KBM-7 (cell line): ENCODE results near the gene GALNT12.

Source experiments
- DNase-seq: peaks from one replicate; pipeline ENCODE4 v3.0.0-alpha.2; 2015
- in situ Hi-C: fragments of 300-500 bp; cut with MboI; formaldehyde crosslinking; loops from 2 replicates; pipeline ENCODE4 v1.14.3; 2020; ENCODE audit warnings: low sequenced_read_pairs, low pct_unique_long_range_greater_than_20kb, mixed read lengths

The GALNT12 gene

GRCh38 chr9:98867429-98868168 lies 60.1 kb downstream of the GALNT12 start:
- DNase-seq: peak; percentile 84
- in situ Hi-C loops: no loop called here

GRCh38 chr9:98869078-98869745 lies 61.7 kb downstream of the GALNT12 start:
- DNase-seq: no peak
- in situ Hi-C loops: no loop called here

DNA sequence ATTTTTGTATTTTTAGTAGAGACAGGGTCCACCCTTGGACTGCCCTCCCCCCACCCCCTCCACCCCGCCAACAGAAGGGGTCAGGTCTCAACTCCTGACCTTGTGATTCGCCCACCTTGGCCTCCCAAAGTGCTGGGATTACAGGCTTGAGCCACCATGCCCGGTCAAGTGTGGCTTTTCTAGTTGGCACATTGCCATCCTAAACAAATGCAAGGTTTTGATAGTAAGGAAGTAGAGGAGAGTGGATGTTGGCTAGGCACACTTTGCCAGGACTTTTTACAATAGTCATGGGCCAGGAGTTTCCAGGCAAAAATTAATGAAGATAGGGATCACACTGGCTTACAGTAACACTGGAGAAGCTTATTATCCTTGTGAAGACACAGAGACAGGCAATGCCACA lies 62.4 kb downstream of the GALNT12 start:
- in situ Hi-C loops: no loop called here

GRCh38 chr9:98870782-98871557 lies 63.5 kb downstream of the GALNT12 start:
- in situ Hi-C loops: no loop called here
- no peak for DNase-seq

More for the DNA sequence above, 62.4 kb downstream of the GALNT12 start:
- no peak for DNase-seq

DNA sequence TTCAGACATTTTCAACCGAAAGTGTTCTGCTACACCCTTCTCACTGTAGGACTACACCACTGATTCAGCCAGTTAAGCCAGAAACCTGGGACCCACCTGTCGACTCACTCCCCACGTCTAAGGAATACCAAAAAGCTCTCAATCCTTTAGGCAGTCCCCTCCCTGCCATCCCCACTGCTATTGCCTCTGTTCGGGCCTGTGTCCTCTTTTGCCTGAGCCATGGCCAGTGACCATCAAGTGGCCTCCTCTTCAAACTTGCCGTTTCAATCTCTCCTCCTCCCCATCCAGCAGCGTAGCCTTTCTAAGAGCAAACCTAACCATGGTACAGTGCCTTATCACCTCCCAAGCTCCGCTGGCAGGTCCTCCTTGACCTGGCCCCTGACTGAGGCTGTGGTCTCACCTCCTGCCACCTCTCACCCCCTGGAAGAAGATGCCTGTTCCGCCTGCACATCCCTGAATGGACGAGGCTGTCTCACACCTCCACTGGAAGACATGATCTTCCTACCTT lies 64.1 kb downstream of the GALNT12 start:
- no peak for DNase-seq
- in situ Hi-C loops: no loop called here

- in situ Hi-C loops: no loop called here
- DNase-seq: no peak
These were observed 66.1 kb downstream of the GALNT12 start for GRCh38 chr9:98873526-98873925.

GRCh38 chr9:98873951-98874371 lies 66.5 kb downstream of the GALNT12 start:
- DNase-seq: no peak
- in situ Hi-C loops: no loop called here

- in situ Hi-C loops: no loop called here
- DNase-seq: no peak
These were observed 67.3 kb downstream of the GALNT12 start for GRCh38 chr9:98874721-98875255.

DNA sequence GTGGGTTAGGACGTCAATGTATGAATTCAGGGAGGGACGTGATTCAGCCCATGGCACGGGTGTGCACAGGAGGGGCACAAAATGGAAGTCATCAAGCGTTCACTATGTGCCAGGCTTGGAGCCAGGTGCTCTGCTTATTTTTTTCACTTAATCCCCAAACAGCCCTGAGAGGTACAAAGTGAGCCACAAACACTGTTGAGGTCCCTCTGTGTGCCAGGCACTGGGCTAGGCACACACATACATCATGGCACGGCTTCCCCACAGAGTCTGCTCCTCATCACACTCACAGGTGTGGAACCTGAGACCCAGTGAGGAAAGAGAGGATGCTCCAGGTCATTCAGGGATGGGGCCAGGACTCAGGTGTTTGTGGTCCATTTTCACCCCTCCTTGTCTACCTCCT lies 68.1 kb downstream of the GALNT12 start:
- no peak for DNase-seq
- in situ Hi-C loops: no loop called here

DNA sequence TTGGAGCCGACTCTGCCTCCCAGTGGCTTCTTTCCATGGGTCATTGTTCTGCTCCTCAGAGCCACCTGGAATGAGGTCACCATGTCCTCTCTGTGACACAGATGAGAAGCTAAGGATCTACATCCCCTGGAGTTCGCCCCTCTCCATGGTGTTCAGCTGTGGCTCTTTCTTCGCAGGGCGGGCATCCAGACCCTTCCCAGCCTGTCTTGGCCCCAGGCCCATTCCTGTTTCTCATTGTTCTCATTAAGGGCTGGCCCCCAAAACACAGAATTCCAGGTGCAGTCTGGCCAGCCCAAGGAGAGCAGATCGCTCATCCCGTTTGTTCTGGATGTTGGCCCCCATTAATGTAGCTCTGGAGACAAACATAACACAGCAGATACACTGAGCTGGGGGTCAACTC lies 69.8 kb downstream of the GALNT12 start:
- in situ Hi-C loops: no loop called here
- no peak for DNase-seq

DNA sequence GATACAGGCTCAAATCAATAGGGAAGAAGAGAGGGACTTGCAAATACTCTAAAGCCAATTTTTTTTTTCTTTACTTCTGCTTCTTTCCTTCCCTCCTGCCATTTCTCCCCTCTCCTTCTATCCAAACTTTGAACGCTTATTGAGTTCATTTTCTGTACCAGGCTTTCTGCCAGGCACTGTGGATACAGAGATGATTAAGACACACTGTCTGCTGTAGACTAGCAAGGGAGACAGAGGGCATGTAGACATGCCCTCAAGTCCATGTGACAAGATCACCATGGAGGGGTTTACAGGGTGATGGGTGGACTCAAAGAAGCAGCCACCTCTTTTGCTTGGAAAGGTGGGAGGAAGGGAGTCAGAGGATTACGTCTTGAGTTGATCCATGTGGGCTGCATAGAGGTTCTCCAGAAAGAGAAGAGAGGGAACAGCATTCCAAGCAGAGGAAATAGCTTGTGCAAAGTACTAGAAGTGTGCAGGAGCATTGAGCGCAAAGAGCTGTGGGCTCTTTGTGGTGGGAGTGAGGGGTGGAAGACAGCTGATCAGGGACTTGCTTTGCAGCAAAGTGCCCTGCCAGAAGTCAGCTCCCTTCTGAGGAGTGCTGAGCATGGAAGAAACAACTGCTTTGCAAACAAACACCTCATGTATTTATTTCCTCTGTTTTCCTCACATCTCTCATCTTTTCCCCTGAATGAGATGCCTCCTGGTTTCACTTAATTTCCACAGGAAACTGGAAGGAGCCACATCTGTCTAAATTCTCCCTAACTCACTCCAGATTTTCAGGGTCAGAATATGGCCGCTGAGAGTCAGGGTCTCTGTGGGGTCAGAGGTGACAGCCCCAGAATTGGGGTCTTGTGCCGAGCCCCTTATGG lies 71.9 kb downstream of the GALNT12 start:
- no peak for DNase-seq
- in situ Hi-C loops: no loop called here

DNA sequence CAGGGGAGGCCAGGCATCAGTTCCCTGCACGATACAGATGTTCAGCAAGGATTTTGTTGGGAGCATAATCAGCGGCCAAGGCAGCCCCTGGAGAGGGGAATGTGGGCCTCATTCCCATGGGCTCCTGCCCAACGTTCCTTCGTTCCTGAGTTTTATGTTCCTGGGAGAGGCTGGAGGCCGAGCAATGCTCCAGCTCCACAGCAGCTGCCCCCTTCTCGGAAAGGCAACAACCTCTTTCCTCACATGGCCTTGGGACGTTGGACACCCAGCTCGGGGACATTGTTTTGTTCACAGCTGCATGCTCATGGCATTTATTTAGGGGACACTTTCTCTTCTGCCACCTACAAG lies 72.5 kb downstream of the GALNT12 start:
- DNase-seq: no peak
- in situ Hi-C loops: no loop called here

GRCh38 chr9:98880311-98881015 lies 73.0 kb downstream of the GALNT12 start:
- in situ Hi-C loops: no loop called here
- no peak for DNase-seq

GRCh38 chr9:98881356-98881755 lies 73.9 kb downstream of the GALNT12 start:
- DNase-seq: no peak
- in situ Hi-C loops: no loop called here

GRCh38 chr9:98881836-98882568 lies 74.5 kb downstream of the GALNT12 start:
- in situ Hi-C loops: no loop called here
- no peak for DNase-seq

- in situ Hi-C loops: no loop called here
- no peak for DNase-seq
These were observed 75.1 kb downstream of the GALNT12 start for GRCh38 chr9:98882569-98882923.

- in situ Hi-C loops: no loop called here
- no peak for DNase-seq
These were observed 75.8 kb downstream of the GALNT12 start for GRCh38 chr9:98883276-98883675.

DNA sequence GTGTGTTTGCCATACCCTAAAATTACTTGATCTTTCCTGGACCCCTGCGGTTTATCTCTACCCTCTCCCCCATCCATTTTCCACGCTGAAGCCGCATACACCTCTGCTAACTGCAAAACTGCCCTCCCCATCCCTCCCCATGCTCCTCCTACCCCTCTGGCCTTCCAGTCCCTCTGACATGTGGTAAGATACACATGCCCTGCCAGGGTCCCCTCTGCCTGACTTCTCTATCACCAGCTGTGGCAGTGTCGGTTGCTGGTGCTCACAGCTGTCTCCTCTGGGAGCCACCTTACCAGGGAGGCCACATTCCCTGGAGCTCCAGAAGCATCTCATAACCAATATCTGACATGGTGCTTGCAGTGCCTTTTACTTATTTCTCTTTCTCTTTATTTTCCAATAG lies 77.4 kb downstream of the GALNT12 start:
- in situ Hi-C loops: no loop called here

More for the DNA sequence above, 77.4 kb downstream of the GALNT12 start:
- DNase-seq: no peak
